MM.1S (cell line): ENCODE measurements around the gene DGKA.

Experiments used
- EZH2 ChIP-seq: fragments of 300-600 bp; sonication (generic); optimal IDR thresholded peaks from 2 replicates; pipeline ENCODE3; 2017; ENCODE audit warnings: low read depth, mild to moderate bottlenecking, antibody characterized with exemption, low read length, mixed read lengths
- EZH2phosphoT487 ChIP-seq: fragments of 300-600 bp; sonication (generic); IDR thresholded peaks from 2 replicates; pipeline ENCODE4 v1.6.1; 2018; ENCODE audit warnings: antibody characterized with exemption, low read length
- TF ChIP-seq, protein P1 (sequence below): fragments of 300-600 bp; sonication (generic); IDR thresholded peaks from 2 replicates; pipeline ENCODE4 v1.5.1; 2016; ENCODE audit warnings: antibody characterized with exemption, low read length, mixed read lengths

DNA sequence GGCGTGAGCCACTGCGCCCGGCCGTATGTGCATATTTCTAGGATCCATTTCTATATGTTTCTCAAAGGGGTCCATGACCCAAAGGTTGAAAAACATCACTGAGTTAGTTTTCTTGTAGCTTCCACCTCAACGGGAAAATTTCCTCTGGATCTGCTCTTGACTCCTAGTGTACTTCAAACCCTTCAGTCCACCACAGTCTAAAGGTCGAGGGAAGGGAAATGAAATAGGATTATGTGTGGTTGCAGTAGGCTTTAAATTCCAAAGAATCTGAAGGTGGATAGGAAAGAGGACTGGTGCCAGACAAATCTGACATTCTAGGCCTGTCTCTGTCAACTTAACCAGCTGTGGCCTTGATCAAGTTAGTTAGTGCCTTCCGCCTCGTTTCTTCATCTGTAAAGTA, 64.4 kb downstream of the DGKA start:
- TF ChIP-seq, protein P1, sequence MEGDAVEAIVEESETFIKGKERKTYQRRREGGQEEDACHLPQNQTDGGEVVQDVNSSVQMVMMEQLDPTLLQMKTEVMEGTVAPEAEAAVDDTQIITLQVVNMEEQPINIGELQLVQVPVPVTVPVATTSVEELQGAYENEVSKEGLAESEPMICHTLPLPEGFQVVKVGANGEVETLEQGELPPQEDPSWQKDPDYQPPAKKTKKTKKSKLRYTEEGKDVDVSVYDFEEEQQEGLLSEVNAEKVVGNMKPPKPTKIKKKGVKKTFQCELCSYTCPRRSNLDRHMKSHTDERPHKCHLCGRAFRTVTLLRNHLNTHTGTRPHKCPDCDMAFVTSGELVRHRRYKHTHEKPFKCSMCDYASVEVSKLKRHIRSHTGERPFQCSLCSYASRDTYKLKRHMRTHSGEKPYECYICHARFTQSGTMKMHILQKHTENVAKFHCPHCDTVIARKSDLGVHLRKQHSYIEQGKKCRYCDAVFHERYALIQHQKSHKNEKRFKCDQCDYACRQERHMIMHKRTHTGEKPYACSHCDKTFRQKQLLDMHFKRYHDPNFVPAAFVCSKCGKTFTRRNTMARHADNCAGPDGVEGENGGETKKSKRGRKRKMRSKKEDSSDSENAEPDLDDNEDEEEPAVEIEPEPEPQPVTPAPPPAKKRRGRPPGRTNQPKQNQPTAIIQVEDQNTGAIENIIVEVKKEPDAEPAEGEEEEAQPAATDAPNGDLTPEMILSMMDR = no peak
- no peak for TF ChIP-seq EZH2phosphoT487
- no peak for TF ChIP-seq EZH2
